Measurements from ENCODE around the gene ASPN.

ASPN gene

DNA sequence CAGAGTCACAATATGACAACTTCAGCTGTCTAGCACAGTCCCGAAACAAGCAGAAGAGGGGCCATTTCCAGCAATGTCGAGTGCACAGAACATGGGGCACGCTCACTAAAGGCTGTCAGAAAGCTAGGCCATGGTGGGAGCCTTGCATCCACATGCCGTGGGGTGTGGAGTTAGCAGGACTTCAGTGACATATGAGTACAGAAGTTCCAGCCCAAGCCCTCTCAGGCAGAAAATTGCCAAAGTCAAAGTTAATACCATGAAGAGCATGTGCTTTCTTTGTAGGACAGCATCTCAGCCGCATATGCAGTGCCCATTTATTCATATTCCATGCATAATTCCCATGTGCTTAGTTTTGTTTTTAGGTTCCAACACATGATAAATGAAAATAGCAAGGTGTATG lies 26.7 kb upstream of the ASPN start:
- TF ChIP-seq POLR2AphosphoS5 (IDR thresholded peaks at IDR 0.05; ENCODE audit: low read depth, low read length) (no peak), FOXP2 (optimal IDR thresholded peaks at IDR 0.05; ENCODE audit: borderline replicate concordance, extremely low read depth, extremely low read length, insufficient read depth) (no peak), TAF1 (IDR thresholded peaks at IDR 0.05; ENCODE audit: borderline replicate concordance, insufficient read depth, low read length) (no peak), SIN3A (IDR thresholded peaks at IDR 0.05; ENCODE audit: borderline replicate concordance, insufficient read depth, low read length) (no peak)
- TF ChIP-seq, protein P1, sequence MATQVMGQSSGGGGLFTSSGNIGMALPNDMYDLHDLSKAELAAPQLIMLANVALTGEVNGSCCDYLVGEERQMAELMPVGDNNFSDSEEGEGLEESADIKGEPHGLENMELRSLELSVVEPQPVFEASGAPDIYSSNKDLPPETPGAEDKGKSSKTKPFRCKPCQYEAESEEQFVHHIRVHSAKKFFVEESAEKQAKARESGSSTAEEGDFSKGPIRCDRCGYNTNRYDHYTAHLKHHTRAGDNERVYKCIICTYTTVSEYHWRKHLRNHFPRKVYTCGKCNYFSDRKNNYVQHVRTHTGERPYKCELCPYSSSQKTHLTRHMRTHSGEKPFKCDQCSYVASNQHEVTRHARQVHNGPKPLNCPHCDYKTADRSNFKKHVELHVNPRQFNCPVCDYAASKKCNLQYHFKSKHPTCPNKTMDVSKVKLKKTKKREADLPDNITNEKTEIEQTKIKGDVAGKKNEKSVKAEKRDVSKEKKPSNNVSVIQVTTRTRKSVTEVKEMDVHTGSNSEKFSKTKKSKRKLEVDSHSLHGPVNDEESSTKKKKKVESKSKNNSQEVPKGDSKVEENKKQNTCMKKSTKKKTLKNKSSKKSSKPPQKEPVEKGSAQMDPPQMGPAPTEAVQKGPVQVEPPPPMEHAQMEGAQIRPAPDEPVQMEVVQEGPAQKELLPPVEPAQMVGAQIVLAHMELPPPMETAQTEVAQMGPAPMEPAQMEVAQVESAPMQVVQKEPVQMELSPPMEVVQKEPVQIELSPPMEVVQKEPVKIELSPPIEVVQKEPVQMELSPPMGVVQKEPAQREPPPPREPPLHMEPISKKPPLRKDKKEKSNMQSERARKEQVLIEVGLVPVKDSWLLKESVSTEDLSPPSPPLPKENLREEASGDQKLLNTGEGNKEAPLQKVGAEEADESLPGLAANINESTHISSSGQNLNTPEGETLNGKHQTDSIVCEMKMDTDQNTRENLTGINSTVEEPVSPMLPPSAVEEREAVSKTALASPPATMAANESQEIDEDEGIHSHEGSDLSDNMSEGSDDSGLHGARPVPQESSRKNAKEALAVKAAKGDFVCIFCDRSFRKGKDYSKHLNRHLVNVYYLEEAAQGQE (IDR thresholded peaks at IDR 0.05; ENCODE audit: insufficient read depth in 1 of 2, low read depth in 2 of 2, low read length in 2 of 2), result no peak

DNA sequence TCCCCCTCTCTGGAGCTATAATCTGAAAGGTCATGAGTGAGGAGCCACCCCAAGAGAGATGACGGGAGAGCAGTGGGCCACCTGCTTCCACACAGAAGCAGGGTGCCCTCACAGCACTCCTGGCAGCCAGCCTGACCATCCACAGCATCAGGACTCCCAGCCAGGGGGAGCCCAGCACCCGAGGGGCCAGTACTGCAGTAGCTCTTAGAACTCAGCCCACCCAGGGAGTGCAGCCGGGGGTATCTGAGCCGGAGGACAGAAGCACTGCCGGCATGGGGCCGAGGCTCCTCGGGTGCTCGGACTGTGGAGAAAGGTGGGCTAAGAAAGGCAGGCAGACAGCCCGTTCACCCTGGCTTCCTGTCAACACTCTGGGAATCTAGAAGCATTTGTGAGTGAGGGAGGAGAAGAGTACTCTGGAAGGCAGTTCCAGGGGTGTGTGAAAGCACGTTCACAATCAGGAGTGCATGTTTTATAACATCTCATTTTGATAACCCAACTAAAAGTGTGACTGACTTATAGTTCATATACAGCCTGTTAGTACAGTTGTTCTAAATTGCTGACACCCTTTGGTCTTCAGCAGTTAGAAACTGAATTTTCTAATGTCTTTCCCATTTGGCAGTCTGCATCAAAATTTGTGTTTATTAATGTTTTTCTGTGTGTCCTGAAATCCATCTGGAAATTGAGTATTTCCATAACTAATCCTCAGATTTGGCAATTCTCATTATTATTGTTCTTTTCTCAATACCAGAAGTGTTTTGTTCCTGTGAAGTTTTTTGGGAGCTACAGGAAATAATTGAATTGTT lies 25.9 kb upstream of the ASPN start:
- no peak for TF ChIP-seq SIN3A (IDR thresholded peaks at IDR 0.05; ENCODE audit: borderline replicate concordance, insufficient read depth, low read length)
- TF ChIP-seq FOXP2 (optimal IDR thresholded peaks at IDR 0.05; ENCODE audit: borderline replicate concordance, extremely low read depth, extremely low read length, insufficient read depth), result no peak
- TF ChIP-seq, protein P1 (IDR thresholded peaks at IDR 0.05; ENCODE audit: insufficient read depth in 1 of 2, low read depth in 2 of 2, low read length in 2 of 2), result no peak
- no peak for TF ChIP-seq POLR2AphosphoS5 (IDR thresholded peaks at IDR 0.05; ENCODE audit: low read depth, low read length)
- no peak for TF ChIP-seq TAF1 (IDR thresholded peaks at IDR 0.05; ENCODE audit: borderline replicate concordance, insufficient read depth, low read length)

DNA sequence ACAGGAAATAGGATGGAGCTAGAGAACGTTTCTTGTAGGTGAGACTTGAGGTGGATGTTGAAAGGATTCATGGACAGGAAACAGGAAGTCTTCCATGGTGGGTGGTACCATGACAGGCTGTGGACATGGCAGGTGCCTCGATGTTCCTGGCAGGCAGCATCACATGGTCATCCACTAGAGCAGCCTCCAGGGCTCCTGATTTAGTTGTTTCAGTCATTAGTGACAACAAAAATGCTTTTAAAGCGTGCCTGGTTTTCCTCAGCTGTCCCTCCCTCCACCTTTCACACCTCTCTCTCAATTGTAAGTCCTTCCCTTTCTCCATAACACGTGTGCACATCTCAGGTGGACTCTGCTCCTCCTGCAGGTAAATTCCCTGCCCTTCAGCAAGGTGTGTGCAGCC lies 25.2 kb upstream of the ASPN start:
- TF ChIP-seq TAF1 (IDR thresholded peaks at IDR 0.05; ENCODE audit: borderline replicate concordance, insufficient read depth, low read length), result no peak
- no peak for TF ChIP-seq POLR2AphosphoS5 (IDR thresholded peaks at IDR 0.05; ENCODE audit: low read depth, low read length)
- TF ChIP-seq, protein P1 (IDR thresholded peaks at IDR 0.05; ENCODE audit: insufficient read depth in 1 of 2, low read depth in 2 of 2, low read length in 2 of 2), result no peak
- TF ChIP-seq FOXP2 (optimal IDR thresholded peaks at IDR 0.05; ENCODE audit: borderline replicate concordance, extremely low read depth, extremely low read length, insufficient read depth), result no peak
- TF ChIP-seq SIN3A (IDR thresholded peaks at IDR 0.05; ENCODE audit: borderline replicate concordance, insufficient read depth, low read length), result no peak

DNA sequence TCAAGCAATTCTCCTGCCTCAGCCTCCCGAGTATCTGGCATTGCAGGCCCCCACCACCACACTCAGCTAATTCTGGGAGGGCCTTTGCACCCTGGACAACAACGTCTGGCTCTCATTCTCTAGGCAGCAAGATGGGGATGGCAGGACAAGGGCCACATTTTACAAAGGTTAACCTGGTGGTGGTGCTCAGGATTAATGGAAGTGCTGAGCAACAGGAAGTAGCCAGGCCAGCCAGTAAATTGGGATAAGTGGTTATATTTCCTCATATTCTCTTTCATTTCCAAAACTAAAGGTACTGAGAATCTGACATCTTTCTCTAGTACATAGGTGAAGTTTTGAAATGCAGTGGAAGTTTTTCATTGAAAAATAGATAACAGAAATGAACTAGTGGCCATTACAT lies 24.7 kb upstream of the ASPN start:
- no peak for TF ChIP-seq FOXP2 (optimal IDR thresholded peaks at IDR 0.05; ENCODE audit: borderline replicate concordance, extremely low read depth, extremely low read length, insufficient read depth)
- TF ChIP-seq POLR2AphosphoS5 (IDR thresholded peaks at IDR 0.05; ENCODE audit: low read depth, low read length), result no peak
- TF ChIP-seq, protein P1 (IDR thresholded peaks at IDR 0.05; ENCODE audit: insufficient read depth in 1 of 2, low read depth in 2 of 2, low read length in 2 of 2), result no peak
